Small intestine (tissue), 7 donors: ENCODE measurements around the gene ZNF546. TPM values are rescaled to one million over a fixed set of nuclear protein-coding genes. Genes with fewer than 3 reads are reported as not detected.

Experiments
- DNase-seq, 2 donors: peaks; one replicate each; pipeline versions ENCODE4 v3.0.0 to v3.0.0-alpha.2; 2013
- FAIRE-seq: peaks from 2 replicates; lab custom pipeline; 2012; peaks lifted over from hg19 to GRCh38; lab: Jason Lieb, UNC
- H3K27ac ChIP-seq, 3 donors: one replicate each; pipeline ENCODE4 v1.5.1; 2013; ENCODE audit warnings: low read length in 2 of 3, mild to moderate bottlenecking in 2 of 3, control low read depth in 1 of 3, inconsistent platforms in 1 of 3, low read depth in 1 of 3, moderate library complexity in 1 of 3
- H3K27me3 ChIP-seq, 3 donors: one replicate each; pipeline ENCODE4 v1.6.1; 2013; ENCODE audit warnings: low read length in 3 of 3, inconsistent platforms in 1 of 3; ENCODE audit not compliant: control insufficient read depth in 3 of 3, insufficient read depth in 3 of 3
- H3K36me3 ChIP-seq, 3 donors: one replicate each; pipeline ENCODE4 v1.6.1; 2013; ENCODE audit warnings: low read length in 3 of 3, inconsistent platforms in 1 of 3, low read depth in 1 of 3, mild to moderate bottlenecking in 1 of 3, moderate library complexity in 1 of 3; ENCODE audit not compliant: control insufficient read depth in 3 of 3, insufficient read depth in 2 of 3
- H3K4me1 ChIP-seq, 3 donors: one replicate each; pipeline ENCODE4 v1.6.1; 2013; ENCODE audit warnings: low read length in 2 of 3, inconsistent platforms in 1 of 3, low read depth in 1 of 3, mild to moderate bottlenecking in 1 of 3, moderate library complexity in 1 of 3; ENCODE audit not compliant: control insufficient read depth in 3 of 3, insufficient read depth in 2 of 3
- H3K4me3 ChIP-seq, 3 donors: one replicate each; pipeline ENCODE4 v1.5.1; 2013; ENCODE audit warnings: low read length in 3 of 3, control low read depth in 1 of 3, inconsistent platforms in 1 of 3, low read depth in 1 of 3, mild to moderate bottlenecking in 1 of 3, moderate library complexity in 1 of 3
- H3K9me3 ChIP-seq, 2 donors: one replicate each; pipeline ENCODE4 v1.6.1; 2013; ENCODE audit warnings: low read depth in 1 of 2, low read length in 1 of 2; ENCODE audit not compliant: control insufficient read depth in 2 of 2, insufficient read depth in 1 of 2
- WGBS, 3 donors: extraction: QIAGEN DNeasy Blood & Tissue Kit; methylation state at CpG; one replicate each; pipeline ENCODE4 v1.1.7; 2013; 5-methylcytosine and 5-hydroxymethylcytosine counted together
- polyA plus RNA-seq, 4 donors: library from polyadenylated mRNA; stranded (reverse) in 3 of 4; unstranded in 1 of 4; fragments of 200-250 nt in 3 of 4; fragments of 120-200 nt in 1 of 4; gene quantifications; one replicate each; pipeline versions ENCODE4 v1.2.1 to v1.2.3, GENCODE V29; 2013
- donor health status: healthy with polysubstance abuse.
- donor health status: control.
- donor health status: control.
- donor health status: Bipolar disorder and iron deficiency.
- donor health status: healthy.

ZNF546 gene
- polyA plus RNA-seq, 4 donors, result under 0.01 to 3.3 (median 0.92) TPM

DNA sequence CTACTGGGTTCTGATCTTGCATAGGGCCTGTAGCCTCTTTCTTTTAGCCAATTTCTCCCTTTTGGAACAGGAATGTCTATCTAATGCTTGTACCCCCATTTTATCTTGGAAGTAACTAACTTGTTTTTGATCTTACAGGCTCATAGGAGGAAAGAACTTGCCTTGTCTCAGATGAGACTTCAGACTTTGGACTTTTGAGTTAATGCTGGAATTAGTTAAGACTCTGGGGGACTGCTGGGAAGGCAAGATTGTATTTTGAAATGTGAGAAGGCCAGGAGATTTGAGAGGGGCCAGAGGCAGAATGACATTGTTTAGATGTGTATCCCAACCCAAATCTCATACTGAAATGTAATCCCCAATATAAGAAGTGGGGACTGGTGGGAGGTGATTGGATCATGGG, 2.5 kb upstream of the ZNF546 start:
- H3K27me3 ChIP-seq, result no peaks in the 10 kb centered on the region
- no peak for FAIRE-seq
- H3K27ac ChIP-seq, result peak overlapping the region in 2 of 3 donors; percentile 31 to 53
- peak; percentile 66 to 72 for DNase-seq
- peaks cover 0 to 13% of the 10 kb centered on the region in 2 donors for H3K9me3 ChIP-seq
- peaks cover 0 to 22% (median 10%) of the 10 kb centered on the region in 3 donors for H3K4me1 ChIP-seq
- H3K36me3 ChIP-seq, result peaks cover 0 to 5% (median 0%) of the 10 kb centered on the region in 3 donors
- H3K4me3 ChIP-seq, result peak overlapping the region in 1 of 3 donors; percentile 3

DNA sequence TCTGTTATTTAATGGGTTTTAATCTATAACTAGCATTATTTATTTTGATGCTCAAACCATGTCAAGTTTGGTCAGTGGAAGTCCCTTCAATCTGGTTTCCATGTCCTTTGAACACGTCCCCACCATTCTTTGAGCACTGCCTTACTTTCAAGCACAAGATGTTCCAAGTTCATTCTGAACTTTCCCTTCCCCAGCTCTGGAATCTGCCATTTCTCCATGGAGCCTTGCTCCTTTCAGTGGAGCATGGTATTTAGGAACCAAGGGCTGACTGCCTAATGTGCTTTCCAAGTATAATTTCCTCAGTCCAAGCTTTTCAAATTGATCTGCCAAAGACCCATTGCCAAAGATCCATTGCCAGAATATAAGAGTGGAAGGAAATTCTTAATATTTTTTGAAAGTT, 1.1 kb upstream of the ZNF546 start:
- Histone ChIP-seq H3K4me3 (peak overlapping the region in 2 of 3 donors; percentile 31 to 62), H3K9me3 (peaks cover 0 to 13% of the 10 kb centered on the region in 2 donors), H3K36me3 (peaks cover 0 to 3% (median 0%) of the 10 kb centered on the region in 3 donors), H3K4me1 (peaks cover 0 to 22% (median 10%) of the 10 kb centered on the region in 3 donors), H3K27ac (no peak overlapping the region), H3K27me3 (no peaks in the 10 kb centered on the region)
- no peak for FAIRE-seq
- WGBS, 3 donors, result 67 to 72% (median 69%) methylated on average over 1 of the region's 1 CpG
- DNase-seq, result peak in 1 of 2 donors; percentile 8

- peak overlapping the region; percentile 62 to 67 (median 63) for H3K4me3 ChIP-seq
- peaks cover 0 to 3% (median 0%) of the 10 kb centered on the region in 3 donors for H3K36me3 ChIP-seq
- H3K4me1 ChIP-seq, result peaks cover 0 to 22% (median 10%) of the 10 kb centered on the region in 3 donors
- H3K27me3 ChIP-seq, result no peaks in the 10 kb centered on the region
- FAIRE-seq, result no peak
- peaks cover 0 to 13% of the 10 kb centered on the region in 2 donors for H3K9me3 ChIP-seq
- H3K27ac ChIP-seq, result peak overlapping the region; percentile 78 to 96 (median 79)
- WGBS, 3 donors, result 7 to 8% (median 7%) methylated on average over 19 of the region's 19 CpGs
- DNase-seq, result no peak
Observed at GRCh38 chr19:39996218-39996810, 546 bp upstream of the ZNF546 start.

DNA sequence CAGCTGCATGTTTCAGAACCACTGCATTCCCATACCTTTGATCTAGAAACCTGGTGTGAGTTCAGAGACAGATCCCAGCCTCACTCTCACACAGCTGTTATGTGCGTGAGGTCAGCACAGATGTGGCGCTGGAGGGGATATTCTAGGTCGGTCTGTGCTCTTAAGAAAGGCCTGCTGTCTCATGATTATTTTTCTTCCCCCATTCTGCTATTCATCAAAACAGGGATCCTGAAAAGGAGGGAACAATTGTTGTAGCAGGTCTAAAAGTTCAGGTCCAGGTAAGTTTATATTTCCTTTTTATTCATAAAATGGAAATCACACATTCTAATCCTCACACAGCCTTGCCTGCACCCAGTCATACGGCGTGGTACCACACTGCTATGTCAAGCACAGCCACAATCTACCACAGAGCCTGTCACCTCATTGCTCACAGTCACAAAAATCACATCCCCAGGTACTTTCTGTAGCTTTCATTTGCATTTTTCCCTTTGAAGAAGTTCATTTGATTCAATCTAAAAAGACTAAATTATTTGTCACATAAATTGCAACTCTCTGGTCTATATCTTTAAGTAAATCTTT, 867 bp downstream of the ZNF546 start:
- peaks cover 0 to 3% (median 0%) of the 10 kb centered on the region in 3 donors for H3K36me3 ChIP-seq
- 78 to 89% (median 87%) methylated on average over 5 of the region's 5 CpGs for WGBS, 3 donors
- H3K9me3 ChIP-seq, result peaks cover 0 to 13% of the 10 kb centered on the region in 2 donors
- peak overlapping the region in 2 of 3 donors; percentile 78 to 96 for H3K27ac ChIP-seq
- peak overlapping the region in 2 of 3 donors; percentile 62 to 63 for H3K4me3 ChIP-seq
- peaks cover 0 to 22% (median 10%) of the 10 kb centered on the region in 3 donors for H3K4me1 ChIP-seq
- H3K27me3 ChIP-seq, result no peaks in the 10 kb centered on the region
- no peak for DNase-seq
- no peak for FAIRE-seq

GRCh38 chr19:39998501-39998900, 1.6 kb downstream of the ZNF546 start:
- Histone ChIP-seq H3K27me3 (no peaks in the 10 kb centered on the region), H3K9me3 (peaks cover 0 to 6% of the 10 kb centered on the region in 2 donors), H3K36me3 (peaks cover 0 to 3% (median 0%) of the 10 kb centered on the region in 3 donors), H3K4me3 (no peak overlapping the region), H3K27ac (no peak overlapping the region), H3K4me1 (peaks cover 0 to 22% (median 10%) of the 10 kb centered on the region in 3 donors)
- DNase-seq (no peak), FAIRE-seq (no peak)
- 95 to 96% (median 95%) methylated on average over 4 of the region's 4 CpGs for WGBS, 3 donors

DNA sequence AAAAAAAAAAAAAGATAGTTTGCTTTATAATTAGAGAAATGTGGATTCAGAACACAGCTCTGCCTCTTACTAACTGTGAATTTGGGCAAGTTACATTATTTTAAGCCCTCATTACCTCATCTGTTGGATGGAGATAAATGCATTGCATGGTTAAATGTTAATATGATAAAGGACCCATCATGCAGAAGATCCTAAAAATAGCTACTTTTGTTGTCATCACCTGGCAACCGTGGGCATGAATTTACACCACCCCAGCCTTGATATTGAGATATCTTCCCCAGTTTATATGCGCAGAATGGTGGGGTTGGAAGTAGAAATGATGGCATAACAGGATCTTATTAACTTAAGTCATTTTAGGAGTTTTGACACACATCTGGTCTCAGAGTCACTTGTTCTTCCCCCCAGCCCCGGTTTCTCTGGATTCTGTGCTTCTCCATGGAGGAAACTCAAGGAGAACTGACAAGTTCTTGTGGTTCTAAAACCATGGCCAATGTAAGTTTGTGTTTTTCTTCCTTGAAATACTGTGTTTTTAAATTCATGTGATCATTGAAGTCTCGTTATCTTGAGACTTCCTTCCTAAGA, 8.9 kb downstream of the ZNF546 start:
- Histone ChIP-seq H3K4me1 (no peaks in the 10 kb centered on the region), H3K27ac (no peak overlapping the region), H3K36me3 (peaks cover 0 to 7% (median 2%) of the 10 kb centered on the region in 3 donors), H3K4me3 (no peak overlapping the region), H3K9me3 (no peaks in the 10 kb centered on the region), H3K27me3 (no peaks in the 10 kb centered on the region)
- FAIRE-seq, result no peak
- 88 to 97% (median 93%) methylated on average over 4 of the region's 4 CpGs for WGBS, 3 donors
- DNase-seq, result no peak

GRCh38 chr19:40006273-40006691, 9.4 kb downstream of the ZNF546 start:
- no peaks in the 10 kb centered on the region for H3K9me3 ChIP-seq

DNA sequence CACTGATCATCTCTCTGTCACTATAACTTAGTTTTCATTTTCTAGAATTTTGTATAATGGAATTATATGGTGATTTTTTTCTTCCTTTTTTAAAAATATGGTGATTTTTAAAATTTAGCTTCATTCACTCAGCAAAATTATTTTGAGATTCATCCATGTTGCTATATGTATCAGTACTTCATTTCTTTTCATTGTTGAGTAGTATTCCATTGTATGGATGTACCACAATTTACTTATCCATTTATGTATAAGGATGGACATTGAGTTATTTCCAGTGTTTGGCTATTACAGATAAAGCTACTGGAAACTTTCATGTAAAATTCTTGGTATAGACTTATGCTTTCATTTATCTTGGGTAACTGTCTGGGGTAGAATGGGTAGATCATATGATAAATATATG, 12.8 kb downstream of the ZNF546 start:
- no peak for DNase-seq
- FAIRE-seq, result no peak
- Histone ChIP-seq H3K4me3 (no peak overlapping the region), H3K36me3 (peaks cover 2 to 12% (median 9%) of the 10 kb centered on the region in 3 donors), H3K9me3 (peaks cover 0 to 5% of the 10 kb centered on the region in 2 donors), H3K27me3 (no peaks in the 10 kb centered on the region), H3K27ac (no peak overlapping the region), H3K4me1 (no peaks in the 10 kb centered on the region)

More at GRCh38 chr19:40006273-40006691, 9.4 kb downstream of the ZNF546 start:
- 71 to 93% (median 87%) methylated on average over 1 of the region's 1 CpG for WGBS, 3 donors
- peaks cover 0 to 7% (median 2%) of the 10 kb centered on the region in 3 donors for H3K36me3 ChIP-seq
- H3K4me1 ChIP-seq, result no peaks in the 10 kb centered on the region
- H3K27ac ChIP-seq, result no peak overlapping the region
- FAIRE-seq (no peak), DNase-seq (no peak)
- no peak overlapping the region for H3K4me3 ChIP-seq
- H3K27me3 ChIP-seq, result no peaks in the 10 kb centered on the region
